GM12878 (cell line): ENCODE measurements around the gene IL11. TPM values are rescaled to one million over a fixed set of nuclear protein-coding genes. Genes with fewer than 3 reads are reported as not detected.

ENCODE experiments used
- BRCA1 ChIP-seq: IDR thresholded peaks from 2 replicates; pipeline ENCODE4 v1.6.1; 2011; ENCODE audit warnings: low read depth, low read length, improper control_type of control experiment
- CBX5 ChIP-seq: sonication (generic); IDR thresholded peaks from 2 replicates; pipeline ENCODE4 v1.6.1; 2016; ENCODE audit warnings: low read depth, moderate library complexity, mild to moderate bottlenecking, inconsistent platforms
- CHD2 ChIP-seq: IDR thresholded peaks from 2 replicates; pipeline ENCODE4 v1.6.1; 2011; ENCODE audit warnings: low read depth, low read length, improper control_type of control experiment, borderline replicate concordance
- CREB1 ChIP-seq: IDR thresholded peaks from 2 replicates; pipeline ENCODE4 v1.6.1; 2012; ENCODE audit warnings: low read depth, mild to moderate bottlenecking, inconsistent platforms
- CREM ChIP-seq: IDR thresholded peaks from 2 replicates; pipeline ENCODE4 v1.6.1; 2014; ENCODE audit warnings: antibody characterized with exemption, low read depth
- EED ChIP-seq: sonication (generic); IDR thresholded peaks from 2 replicates; pipeline ENCODE4 v1.6.1; 2016; ENCODE audit warnings: antibody characterized with exemption, low read depth
- ESRRA ChIP-seq: IDR thresholded peaks from 2 replicates; pipeline ENCODE4 v1.6.1; 2012; ENCODE audit warnings: mild to moderate bottlenecking, low read length, improper control_type of control experiment
- GATAD2B ChIP-seq: fragments of 450-650 bp; conservative IDR thresholded peaks from 2 replicates; pipeline ENCODE4 v1.6.1; 2017; ENCODE audit warnings: low read depth, mild to moderate bottlenecking, moderate library complexity
- IKZF2 ChIP-seq, 2 experiments: fragments of 450-650 bp; IDR thresholded peaks; 2 replicates each; pipeline ENCODE4 v1.6.1; 2017; ENCODE audit warnings: mild to moderate bottlenecking in 2 of 2, moderate library complexity in 2 of 2
- IRF4 ChIP-seq: IDR thresholded peaks from 2 replicates; pipeline ENCODE4 v1.6.1; 2011; ENCODE audit warnings: low read depth, low read length
- JUND ChIP-seq: IDR thresholded peaks from 2 replicates; pipeline ENCODE4 v1.6.1; 2012; ENCODE audit warnings: low read depth, mild to moderate bottlenecking, low read length, improper control_type of control experiment, moderate library complexity
- KAT2A ChIP-seq: conservative IDR thresholded peaks from 2 replicates; pipeline ENCODE4 v1.6.1; 2011; ENCODE audit warnings: low read depth, low read length; ENCODE audit not compliant: control insufficient read depth
- MAX ChIP-seq: IDR thresholded peaks from 2 replicates; pipeline ENCODE4 v1.6.1; 2012; ENCODE audit warnings: low read depth, low read length, improper control_type of control experiment
- MEF2A ChIP-seq: IDR thresholded peaks from 2 replicates; pipeline ENCODE4 v1.6.1; 2011; ENCODE audit warnings: low read depth, mild to moderate bottlenecking, low read length, moderate library complexity; ENCODE audit not compliant: insufficient read depth
- MYB ChIP-seq: fragments of 150-350 bp; IDR thresholded peaks from 2 replicates; pipeline ENCODE4 v1.6.1; 2014; ENCODE audit warnings: mild to moderate bottlenecking, low read depth, low read length, borderline replicate concordance
- NBN ChIP-seq: fragments of 450-650 bp; IDR thresholded peaks from 2 replicates; pipeline ENCODE4 v1.6.1; 2016
- NR2C2 ChIP-seq: IDR thresholded peaks from 2 replicates; pipeline ENCODE4 v1.6.1; 2011; ENCODE audit warnings: borderline replicate concordance, low read depth; ENCODE audit not compliant: control insufficient read depth, insufficient read length
- NR2F1 ChIP-seq: fragments of 450-650 bp; conservative IDR thresholded peaks from 2 replicates; pipeline ENCODE4 v1.6.1; 2017; ENCODE audit warnings: mild to moderate bottlenecking
- POLR2A ChIP-seq: IDR thresholded peaks from 2 replicates; pipeline ENCODE4 v1.6.1; 2011; ENCODE audit warnings: low read depth, mild to moderate bottlenecking, low read length
- POLR2AphosphoS2 ChIP-seq: IDR thresholded peaks from 2 replicates; pipeline ENCODE4 v1.6.1; 2011; ENCODE audit warnings: low read depth, mild to moderate bottlenecking, low read length, improper control_type of control experiment, moderate library complexity
- RAD51 ChIP-seq: fragments of 450-650 bp; IDR thresholded peaks from 2 replicates; pipeline ENCODE4 v1.6.1; 2016; ENCODE audit warnings: moderate library complexity, mild to moderate bottlenecking, inconsistent platforms
- RFX5 ChIP-seq: IDR thresholded peaks from 2 replicates; pipeline ENCODE4 v1.6.1; 2011; ENCODE audit warnings: low read depth, low read length, improper control_type of control experiment
- SIX5 ChIP-seq: IDR thresholded peaks from 2 replicates; pipeline ENCODE4 v1.6.1; 2011; ENCODE audit warnings: mild to moderate bottlenecking, low read depth, low read length, moderate library complexity; ENCODE audit not compliant: severe bottlenecking
- TBL1XR1 ChIP-seq: IDR thresholded peaks from 2 replicates; pipeline ENCODE4 v1.6.1; 2012; ENCODE audit warnings: low read depth, low read length, improper control_type of control experiment
- polyA plus RNA-seq, 11 experiments: library from polyadenylated mRNA; depleted of rRNA in 4 of 11; unstranded in 6 of 11; stranded (reverse) in 5 of 11; fragments of >200 nt; fragmentation: Nextera tagmentation in 4 of 11; fragmentation: Illumina TruSeq in 1 of 11; extraction: Ambion mirVana in 4 of 11; extraction: Trizol in 1 of 11; gene quantifications; 1 replicate in 1 of 11; 2 replicates in 10 of 11; pipeline versions ENCODE4 v1.2.1 to v1.2.3, GENCODE V29; 2011 to 2016; ENCODE audit warnings: inconsistent platforms in 2 of 11, missing spikeins in 2 of 11, low read depth in 1 of 11
- total RNA-seq, 4 experiments: library from RNA; depleted of rRNA in 3 of 4; stranded (reverse); fragments of >200 nt in 3 of 4; fragmentation: Illumina TruSeq in 1 of 4; extraction: Trizol in 1 of 4; gene quantifications; 2 replicates each; pipeline versions ENCODE4 v1.2.1 to v1.2.3, GENCODE V29; 2013 to 2021
- TF ChIP-seq, protein P1 (sequence below): fragments of 450-650 bp; IDR thresholded peaks from 2 replicates; pipeline ENCODE4 v1.6.1; 2017; ENCODE audit warnings: mild to moderate bottlenecking, low read depth, inconsistent platforms; ENCODE audit not compliant: poor library complexity, severe bottlenecking
- TF ChIP-seq, protein P2 (sequence below): fragments of 450-650 bp; IDR thresholded peaks from 2 replicates; pipeline ENCODE4 v1.6.1; 2017; ENCODE audit warnings: mild to moderate bottlenecking
- TF ChIP-seq, protein P3 (sequence below): fragments of 450-650 bp; IDR thresholded peaks from 2 replicates; pipeline ENCODE4 v1.6.1; 2017; ENCODE audit warnings: low read depth, mild to moderate bottlenecking, moderate library complexity

Gene IL11
- total and polyA plus RNA-seq, 10 of the 15 experiments (the other 5 are each of a cell fraction or from before 2014, with no cell fraction given), result 0.15 TPM; not detected in 9

- TF ChIP-seq, protein P1, sequence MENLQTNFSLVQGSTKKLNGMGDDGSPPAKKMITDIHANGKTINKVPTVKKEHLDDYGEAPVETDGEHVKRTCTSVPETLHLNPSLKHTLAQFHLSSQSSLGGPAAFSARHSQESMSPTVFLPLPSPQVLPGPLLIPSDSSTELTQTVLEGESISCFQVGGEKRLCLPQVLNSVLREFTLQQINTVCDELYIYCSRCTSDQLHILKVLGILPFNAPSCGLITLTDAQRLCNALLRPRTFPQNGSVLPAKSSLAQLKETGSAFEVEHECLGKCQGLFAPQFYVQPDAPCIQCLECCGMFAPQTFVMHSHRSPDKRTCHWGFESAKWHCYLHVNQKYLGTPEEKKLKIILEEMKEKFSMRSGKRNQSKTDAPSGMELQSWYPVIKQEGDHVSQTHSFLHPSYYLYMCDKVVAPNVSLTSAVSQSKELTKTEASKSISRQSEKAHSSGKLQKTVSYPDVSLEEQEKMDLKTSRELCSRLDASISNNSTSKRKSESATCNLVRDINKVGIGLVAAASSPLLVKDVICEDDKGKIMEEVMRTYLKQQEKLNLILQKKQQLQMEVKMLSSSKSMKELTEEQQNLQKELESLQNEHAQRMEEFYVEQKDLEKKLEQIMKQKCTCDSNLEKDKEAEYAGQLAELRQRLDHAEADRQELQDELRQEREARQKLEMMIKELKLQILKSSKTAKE, result no peak
- TF ChIP-seq RFX5 (no peak), NR2F1 (no peak), POLR2A (no peak), MYB (no peak), GATAD2B (0 out of 2 replicates have a peak, but pooled peaks have one; percentile 4), POLR2AphosphoS2 (no peak), NR2C2 (no peak), JUND (no peak), CHD2 (no peak), RAD51 (no peak), NBN (no peak), IRF4 (no peak), ESRRA (no peak), MAX (no peak), KAT2A (no peak), CREB1 (no peak), SIX5 (no peak), CBX5 (0 out of 2 replicates have a peak, but pooled peaks have one; percentile 3), MEF2A (no peak), EED (no peak), BRCA1 (no peak), TBL1XR1 (no peak), IKZF2 (IDR thresholded peaks at IDR 0.05) (peak in 1 of 2 experiments; percentile 10; a peak in 1 of 4 replicates), CREM (no peak)
- TF ChIP-seq, protein P2, sequence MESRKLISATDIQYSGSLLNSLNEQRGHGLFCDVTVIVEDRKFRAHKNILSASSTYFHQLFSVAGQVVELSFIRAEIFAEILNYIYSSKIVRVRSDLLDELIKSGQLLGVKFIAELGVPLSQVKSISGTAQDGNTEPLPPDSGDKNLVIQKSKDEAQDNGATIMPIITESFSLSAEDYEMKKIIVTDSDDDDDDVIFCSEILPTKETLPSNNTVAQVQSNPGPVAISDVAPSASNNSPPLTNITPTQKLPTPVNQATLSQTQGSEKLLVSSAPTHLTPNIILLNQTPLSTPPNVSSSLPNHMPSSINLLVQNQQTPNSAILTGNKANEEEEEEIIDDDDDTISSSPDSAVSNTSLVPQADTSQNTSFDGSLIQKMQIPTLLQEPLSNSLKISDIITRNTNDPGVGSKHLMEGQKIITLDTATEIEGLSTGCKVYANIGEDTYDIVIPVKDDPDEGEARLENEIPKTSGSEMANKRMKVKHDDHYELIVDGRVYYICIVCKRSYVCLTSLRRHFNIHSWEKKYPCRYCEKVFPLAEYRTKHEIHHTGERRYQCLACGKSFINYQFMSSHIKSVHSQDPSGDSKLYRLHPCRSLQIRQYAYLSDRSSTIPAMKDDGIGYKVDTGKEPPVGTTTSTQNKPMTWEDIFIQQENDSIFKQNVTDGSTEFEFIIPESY, result no peak
- TF ChIP-seq, protein P3, sequence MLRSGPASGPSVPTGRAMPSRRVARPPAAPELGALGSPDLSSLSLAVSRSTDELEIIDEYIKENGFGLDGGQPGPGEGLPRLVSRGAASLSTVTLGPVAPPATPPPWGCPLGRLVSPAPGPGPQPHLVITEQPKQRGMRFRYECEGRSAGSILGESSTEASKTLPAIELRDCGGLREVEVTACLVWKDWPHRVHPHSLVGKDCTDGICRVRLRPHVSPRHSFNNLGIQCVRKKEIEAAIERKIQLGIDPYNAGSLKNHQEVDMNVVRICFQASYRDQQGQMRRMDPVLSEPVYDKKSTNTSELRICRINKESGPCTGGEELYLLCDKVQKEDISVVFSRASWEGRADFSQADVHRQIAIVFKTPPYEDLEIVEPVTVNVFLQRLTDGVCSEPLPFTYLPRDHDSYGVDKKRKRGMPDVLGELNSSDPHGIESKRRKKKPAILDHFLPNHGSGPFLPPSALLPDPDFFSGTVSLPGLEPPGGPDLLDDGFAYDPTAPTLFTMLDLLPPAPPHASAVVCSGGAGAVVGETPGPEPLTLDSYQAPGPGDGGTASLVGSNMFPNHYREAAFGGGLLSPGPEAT, result 0 out of 2 replicates have a peak, but pooled peaks have one; percentile 14
Measured at GRCh38 chr19:55408533-55408872, 38.2 kb upstream of the IL11 start (continued).
